Mammary epithelial cell (primary cell): ENCODE data around the gene ATG2B.

Source experiments
- EZH2 ChIP-seq: IDR thresholded peaks from 2 replicates; pipeline ENCODE4 v1.6.1; 2012; ENCODE audit warnings: low read length, inconsistent platforms, borderline replicate concordance
- TF ChIP-seq, protein P1 (sequence below), 2 donors: IDR thresholded peaks in 1 of 2; conservative IDR thresholded peaks in 1 of 2; 2 replicates each; pipeline ENCODE4 v1.5.1; 2011 to 2012; ENCODE audit warnings: inconsistent platforms in 2 of 2, low read length in 2 of 2, mild to moderate bottlenecking in 2 of 2, control low read depth in 1 of 2, low read depth in 1 of 2; ENCODE audit not compliant: insufficient read depth in 1 of 2; ENCODE audit errors: extremely low read depth in 1 of 2

DNA sequence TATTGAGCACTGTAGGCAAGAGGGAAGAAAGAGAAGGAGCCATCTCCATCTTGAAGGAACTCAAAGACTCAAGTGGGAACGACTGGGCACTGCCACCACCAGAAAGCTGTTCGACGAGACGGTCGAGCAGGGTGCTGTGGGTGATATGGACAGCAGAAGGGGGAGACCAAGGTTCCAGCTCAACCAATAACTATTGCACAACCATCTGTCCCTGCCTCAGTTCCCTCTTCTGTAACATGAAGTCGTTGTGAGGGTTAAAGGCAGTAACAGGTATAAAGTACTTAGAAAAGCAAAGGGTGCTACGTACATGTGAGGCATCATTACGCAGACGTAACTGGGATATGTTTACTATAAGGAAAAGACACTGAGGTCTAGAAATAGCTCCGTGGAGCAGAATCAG lies 121.0 kb downstream of the ATG2B start:
- TF ChIP-seq, protein P1, sequence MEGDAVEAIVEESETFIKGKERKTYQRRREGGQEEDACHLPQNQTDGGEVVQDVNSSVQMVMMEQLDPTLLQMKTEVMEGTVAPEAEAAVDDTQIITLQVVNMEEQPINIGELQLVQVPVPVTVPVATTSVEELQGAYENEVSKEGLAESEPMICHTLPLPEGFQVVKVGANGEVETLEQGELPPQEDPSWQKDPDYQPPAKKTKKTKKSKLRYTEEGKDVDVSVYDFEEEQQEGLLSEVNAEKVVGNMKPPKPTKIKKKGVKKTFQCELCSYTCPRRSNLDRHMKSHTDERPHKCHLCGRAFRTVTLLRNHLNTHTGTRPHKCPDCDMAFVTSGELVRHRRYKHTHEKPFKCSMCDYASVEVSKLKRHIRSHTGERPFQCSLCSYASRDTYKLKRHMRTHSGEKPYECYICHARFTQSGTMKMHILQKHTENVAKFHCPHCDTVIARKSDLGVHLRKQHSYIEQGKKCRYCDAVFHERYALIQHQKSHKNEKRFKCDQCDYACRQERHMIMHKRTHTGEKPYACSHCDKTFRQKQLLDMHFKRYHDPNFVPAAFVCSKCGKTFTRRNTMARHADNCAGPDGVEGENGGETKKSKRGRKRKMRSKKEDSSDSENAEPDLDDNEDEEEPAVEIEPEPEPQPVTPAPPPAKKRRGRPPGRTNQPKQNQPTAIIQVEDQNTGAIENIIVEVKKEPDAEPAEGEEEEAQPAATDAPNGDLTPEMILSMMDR (conservative IDR thresholded peaks at IDR 0.05 in 1 of 2, IDR thresholded peaks at IDR 0.05 in 1 of 2; ENCODE audit: extremely low read depth in 1 of 2, insufficient read depth in 1 of 2, low read depth in 1 of 2, low read length in 2 of 2) = no peak
- TF ChIP-seq EZH2 = no peak
